ENCODE measurements around the gene OR4D1.
A peak's percentile ranks its signal among the peaks of the same experiment; 100 is the strongest.
"Not testable (repeated sequence)": the region's sequence is repeated elsewhere in the genome, so short reads cannot be mapped to it uniquely, and the experiment has no call there.

The OR4D1 gene

GRCh38 chr17:58136669-58137279 lies 11.4 kb upstream of the OR4D1 start:
- TF ChIP-seq GATA1 (IDR thresholded peaks at IDR 0.05; ENCODE audit: low read depth, low read length) (no peak), POLR2A (IDR thresholded peaks at IDR 0.05; ENCODE audit: low read length) (no peak)

GRCh38 chr17:58141505-58141904 lies 6.7 kb upstream of the OR4D1 start:
- DNase-seq = no peak
- TF ChIP-seq POLR2A (IDR thresholded peaks at IDR 0.05; ENCODE audit: low read length) (no peak), GATA1 (IDR thresholded peaks at IDR 0.05; ENCODE audit: low read depth, low read length) (no peak)

More at GRCh38 chr17:58136669-58137279, 11.4 kb upstream of the OR4D1 start:
- peak; percentile 11 to 27 for DNase-seq

GRCh38 chr17:58143335-58143734 lies 4.8 kb upstream of the OR4D1 start:
- DNase-seq = not testable (repeated sequence)

GRCh38 chr17:58144801-58145200 lies 3.4 kb upstream of the OR4D1 start:
- DNase-seq = no peak
- TF ChIP-seq POLR2A (IDR thresholded peaks at IDR 0.05; ENCODE audit: low read length) = no peak
- TF ChIP-seq GATA1 (IDR thresholded peaks at IDR 0.05; ENCODE audit: low read depth, low read length) = no peak

- TF ChIP-seq GATA1 (IDR thresholded peaks at IDR 0.05; ENCODE audit: low read depth, low read length) (no peak), POLR2A (IDR thresholded peaks at IDR 0.05; ENCODE audit: low read length) (no peak)
- DNase-seq = no peak
Measured at GRCh38 chr17:58148609-58149008, 425 bp downstream of the OR4D1 start.

GRCh38 chr17:58150394-58150793 lies 2.2 kb downstream of the OR4D1 start:
- no peak for TF ChIP-seq GATA1 (IDR thresholded peaks at IDR 0.05; ENCODE audit: low read depth, low read length)
- no peak for TF ChIP-seq POLR2A (IDR thresholded peaks at IDR 0.05; ENCODE audit: low read length)
- no peak for DNase-seq

- DNase-seq = no peak
- TF ChIP-seq POLR2A (IDR thresholded peaks at IDR 0.05; ENCODE audit: low read length) (no peak), GATA1 (IDR thresholded peaks at IDR 0.05; ENCODE audit: low read depth, low read length) (no peak)
Measured at GRCh38 chr17:58153046-58153445, 4.9 kb downstream of the OR4D1 start.

GRCh38 chr17:58153671-58154070 lies 5.5 kb downstream of the OR4D1 start:
- TF ChIP-seq POLR2A (IDR thresholded peaks at IDR 0.05; ENCODE audit: low read length) = no peak
- TF ChIP-seq GATA1 (IDR thresholded peaks at IDR 0.05; ENCODE audit: low read depth, low read length) = no peak
- DNase-seq = peak in 1 of 2 experiments; percentile 2

GRCh38 chr17:58156839-58157803 lies 8.9 kb downstream of the OR4D1 start:
- TF ChIP-seq GATA1 (IDR thresholded peaks at IDR 0.05; ENCODE audit: low read depth, low read length) (no peak), POLR2A (IDR thresholded peaks at IDR 0.05; ENCODE audit: low read length) (no peak)
- DNase-seq = peak; percentile 12 to 25

- TF ChIP-seq POLR2A (IDR thresholded peaks at IDR 0.05; ENCODE audit: low read length) = no peak
- no peak for TF ChIP-seq GATA1 (IDR thresholded peaks at IDR 0.05; ENCODE audit: low read depth, low read length)
- DNase-seq = no peak
Measured at GRCh38 chr17:58158181-58158580, 10.0 kb downstream of the OR4D1 start.

GRCh38 chr17:58161566-58161965 lies 13.4 kb downstream of the OR4D1 start:
- TF ChIP-seq GATA1 (IDR thresholded peaks at IDR 0.05; ENCODE audit: low read depth, low read length) (no peak), POLR2A (IDR thresholded peaks at IDR 0.05; ENCODE audit: low read length) (no peak)

GRCh38 chr17:58165981-58166380 lies 17.8 kb downstream of the OR4D1 start:
- no peak for DNase-seq
- TF ChIP-seq POLR2A (IDR thresholded peaks at IDR 0.05; ENCODE audit: low read length) = no peak

More at GRCh38 chr17:58161566-58161965, 13.4 kb downstream of the OR4D1 start:
- DNase-seq = no peak

- TF ChIP-seq POLR2A (IDR thresholded peaks at IDR 0.05; ENCODE audit: low read length) (no peak), GATA1 (IDR thresholded peaks at IDR 0.05; ENCODE audit: low read depth, low read length) (no peak)
- DNase-seq = no peak
Measured at GRCh38 chr17:58166682-58167081, 18.5 kb downstream of the OR4D1 start, which contains the start of gene OR4D2. Gene OR4D2, plus strand, starts transcription at chr17:58166982. Its CDS starts 2,674 bp downstream, at chr17:58169656.

- no peak for TF ChIP-seq GATA1 (IDR thresholded peaks at IDR 0.05; ENCODE audit: low read depth, low read length)
- TF ChIP-seq POLR2A (IDR thresholded peaks at IDR 0.05; ENCODE audit: low read length) = no peak
- DNase-seq = no peak
Measured at GRCh38 chr17:58170622-58171021, 22.4 kb downstream of the OR4D1 start.

All from erythroblast (primary cell).